ENCODE data around the gene GPR176.

GPR176 gene

GRCh38 chr15:39859636-39860035 is 60.4 kb downstream of the GPR176 start (continued):
- TF ChIP-seq ZNF26 (tag by site-specific recombination; IDR thresholded peaks at IDR 0.05) (no peak), ZNF155 (tag by site-specific recombination; IDR thresholded peaks at IDR 0.05) (no peak), ZNF768 (tag by site-specific recombination; IDR thresholded peaks at IDR 0.05) (no peak), ZNF140 (tag by site-specific recombination; IDR thresholded peaks at IDR 0.05) (no peak), ZFP69B (tag by site-specific recombination; IDR thresholded peaks at IDR 0.05) (no peak), ZSCAN30 (tag by site-specific recombination; IDR thresholded peaks at IDR 0.05) (no peak), ZNF48 (tag by site-specific recombination; IDR thresholded peaks at IDR 0.05) (no peak), ZNF280D (tag by site-specific recombination; IDR thresholded peaks at IDR 0.05) (no peak)

- no peak overlapping the region for H3K27ac ChIP-seq (ENCODE audit: extremely low read depth, low read depth, low read length)
- no peaks in the 10 kb centered on the region for H3K36me3 ChIP-seq (ENCODE audit: control insufficient read depth in 2 of 2, insufficient read depth in 1 of 2, low read length in 2 of 2)
- H3K4me3 ChIP-seq (ENCODE audit: low read depth, low read length): no peak overlapping the region
- TF ChIP-seq ZSCAN30 (tag by site-specific recombination; IDR thresholded peaks at IDR 0.05): no peak
- no peak for TF ChIP-seq ZSCAN18 (tag by site-specific recombination; IDR thresholded peaks at IDR 0.05)
- TF ChIP-seq KLF9 (tag by site-specific recombination; IDR thresholded peaks at IDR 0.05; ENCODE audit: low read depth): no peak
- TF ChIP-seq ZNF404 (tag by site-specific recombination; IDR thresholded peaks at IDR 0.05): no peak
- TF ChIP-seq ZNF114 (tag by site-specific recombination; IDR thresholded peaks at IDR 0.05): no peak
- TF ChIP-seq ZNF175 (tag by site-specific recombination; IDR thresholded peaks at IDR 0.05): no peak
- no peak for TF ChIP-seq ZNF26 (tag by site-specific recombination; IDR thresholded peaks at IDR 0.05)
- ChIA-PET CTCF (no interaction called here), POLR2A (no interaction called here)
- H3K4me1 ChIP-seq (ENCODE audit: control insufficient read depth, insufficient read depth, low read length): peaks cover under 1% of the 10 kb centered on the region; the same call in 1 of the 2 replicates
- no peaks in the 10 kb centered on the region for H3K9me3 ChIP-seq (ENCODE audit: control insufficient read depth, insufficient read depth, low read depth, low read length)
Observed at GRCh38 chr15:39857132-39857531, 62.9 kb downstream of the GPR176 start.

- ChIA-PET CTCF (interaction anchor here (0.8 kb wide), 1 partner anchor 27 kb away, joined by 3 read pairs; no protein-coding TSS in a partner anchor), POLR2A (no interaction called here)
- no peak overlapping the region for H3K27ac ChIP-seq (ENCODE audit: extremely low read depth, low read depth, low read length)
- H3K36me3 ChIP-seq (ENCODE audit: control insufficient read depth in 2 of 2, insufficient read depth in 1 of 2, low read length in 2 of 2): no peaks in the 10 kb centered on the region
- H3K9me3 ChIP-seq (ENCODE audit: control insufficient read depth, insufficient read depth, low read depth, low read length): no peaks in the 10 kb centered on the region
- peaks cover 8% of the 10 kb centered on the region for H3K4me1 ChIP-seq (ENCODE audit: control insufficient read depth, insufficient read depth, low read length)
- no peak overlapping the region for H3K4me3 ChIP-seq (ENCODE audit: low read depth, low read length)
- no peak for TF ChIP-seq ZNF350 (tag by site-specific recombination; IDR thresholded peaks at IDR 0.05)
- TF ChIP-seq ZNF677 (tag by site-specific recombination; IDR thresholded peaks at IDR 0.05): no peak
- TF ChIP-seq ZNF112 (tag by site-specific recombination; IDR thresholded peaks at IDR 0.05): no peak
- TF ChIP-seq ZNF16 (tag by site-specific recombination; IDR thresholded peaks at IDR 0.05; ENCODE audit: low read depth): no peak
- no peak for TF ChIP-seq ZIC2 (tag by site-specific recombination; IDR thresholded peaks at IDR 0.05)
Observed at GRCh38 chr15:39856357-39856756, 63.7 kb downstream of the GPR176 start.
